ENCODE data around the gene DNAJC17. TPM values are rescaled to one million over a fixed set of nuclear protein-coding genes. Genes with fewer than 3 reads are reported as not detected.

Gene DNAJC17
- total and polyA plus RNA-seq, 2 of the 13 experiments (the other 11 are each of a cell fraction or from before 2014, with no cell fraction given) = 22.2 to 26.5 TPM

DNA sequence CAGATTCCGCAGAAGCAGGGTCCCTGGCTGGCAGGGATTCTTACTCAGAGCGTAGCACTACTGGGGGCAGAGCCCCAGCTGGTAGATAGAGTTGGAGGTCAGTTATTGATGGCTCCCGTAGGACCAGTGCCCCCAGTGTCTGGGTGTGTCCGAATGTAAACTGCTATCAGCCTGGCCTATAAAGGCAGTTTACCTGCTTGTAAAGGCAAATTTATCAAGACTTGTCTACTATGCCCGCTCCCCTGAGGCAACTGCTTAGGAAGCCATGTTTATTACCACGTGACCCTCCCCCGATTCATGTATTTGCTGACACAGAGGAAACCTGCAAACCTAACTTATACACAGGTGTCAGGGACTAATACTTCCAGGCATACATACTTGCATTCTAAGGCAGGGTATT is 21.8 kb upstream of the DNAJC17 start:
- FAIRE-seq (no peak), ATAC-seq (peak; percentile 44; the same call in 1 of the 3 replicates), DNase-seq (ENCODE audit: low spot score) (no peak)
- H3K4me2 ChIP-seq (ENCODE audit: low read depth, low read length) = peak overlapping the region; percentile 73
- ChIA-PET POLR2A (no interaction called here), CTCF (ENCODE audit: low intra/inter-chr PET ratio, low total read pairs) (no interaction called here)
- peaks cover 60% of the 10 kb centered on the region for H3K4me1 ChIP-seq (ENCODE audit: insufficient read depth, low read length)
- no peaks in the 10 kb centered on the region for H3K27me3 ChIP-seq (ENCODE audit: control insufficient read depth in 1 of 2, insufficient read depth in 2 of 2, low read length in 2 of 2)
- H3K36me3 ChIP-seq (replicated peaks in 1 of 2; ENCODE audit: control insufficient read depth in 1 of 2, insufficient read depth in 2 of 2, low read length in 2 of 2) = no peaks in the 10 kb centered on the region
- H4K20me1 ChIP-seq (ENCODE audit: insufficient read depth, low read length) = no peaks in the 10 kb centered on the region
- in situ Hi-C loops (cut with HindIII; ENCODE audit: extremely low pct_ligation_motif_present, low pct_unique_long_range_greater_than_20kb) (no loop called here), intact Hi-C loops (cut with micrococcal nuclease; ENCODE audit: unreplicated experiment) (no loop called here)
- peak overlapping the region; percentile 44 to 55 (median 51); a peak in 5 of 6 replicates for H3K4me3 ChIP-seq (replicated peaks in 1 of 3; ENCODE audit: insufficient read depth in 1 of 3, low read depth in 2 of 3, low read length in 3 of 3)
- peak overlapping the region; percentile 43 for H3K9ac ChIP-seq (ENCODE audit: insufficient read depth, low read depth, low read length)
- H3K79me2 ChIP-seq (ENCODE audit: insufficient read depth, low read length) = no peaks in the 10 kb centered on the region
- no peak overlapping the region for H3K27ac ChIP-seq (ENCODE audit: extremely low read length, insufficient read depth, low read length)
- WGBS (ENCODE audit: low lambda C conversion rate) = 37% methylated on average over 6 of the region's 7 CpGs
- no TSS peak for BruUV-seq (replicated peaks)
- H3K9me3 ChIP-seq (ENCODE audit: low read length) = no peaks in the 10 kb centered on the region
- peak overlapping the region; percentile 86 for H2AFZ ChIP-seq (ENCODE audit: low read length)
- TF ChIP-seq ZNF768 (CRISPR knock-in tag; IDR thresholded peaks at IDR 0.05) (no peak), SALL1 (CRISPR knock-in tag; IDR thresholded peaks at IDR 0.05) (no peak), MAFK (conservative IDR thresholded peaks at IDR 0.05 in 1 of 2, IDR thresholded peaks at IDR 0.05 in 1 of 2; ENCODE audit: low read length in 2 of 2) (peak; percentile 90 to 94), SOX13 (IDR thresholded peaks at IDR 0.05) (no peak), SOX13 (CRISPR knock-in tag; conservative IDR thresholded peaks at IDR 0.05 in 1 of 2, IDR thresholded peaks at IDR 0.05 in 1 of 2) (no peak), SIX4 (CRISPR knock-in tag; IDR thresholded peaks at IDR 0.05) (no peak), ZNF598 (CRISPR knock-in tag; IDR thresholded peaks at IDR 0.05; ENCODE audit: borderline replicate concordance) (no peak), POLR2G (IDR thresholded peaks at IDR 0.05; ENCODE audit: low read depth, low read length) (0 out of 2 replicates have a peak, but pooled peaks have one; percentile 39), HNF4A (CRISPR knock-in tag; IDR thresholded peaks at IDR 0.05) (no peak), ZNF567 (CRISPR knock-in tag; IDR thresholded peaks at IDR 0.05; ENCODE audit: borderline replicate concordance) (no peak)
- TF ChIP-seq, protein P1, sequence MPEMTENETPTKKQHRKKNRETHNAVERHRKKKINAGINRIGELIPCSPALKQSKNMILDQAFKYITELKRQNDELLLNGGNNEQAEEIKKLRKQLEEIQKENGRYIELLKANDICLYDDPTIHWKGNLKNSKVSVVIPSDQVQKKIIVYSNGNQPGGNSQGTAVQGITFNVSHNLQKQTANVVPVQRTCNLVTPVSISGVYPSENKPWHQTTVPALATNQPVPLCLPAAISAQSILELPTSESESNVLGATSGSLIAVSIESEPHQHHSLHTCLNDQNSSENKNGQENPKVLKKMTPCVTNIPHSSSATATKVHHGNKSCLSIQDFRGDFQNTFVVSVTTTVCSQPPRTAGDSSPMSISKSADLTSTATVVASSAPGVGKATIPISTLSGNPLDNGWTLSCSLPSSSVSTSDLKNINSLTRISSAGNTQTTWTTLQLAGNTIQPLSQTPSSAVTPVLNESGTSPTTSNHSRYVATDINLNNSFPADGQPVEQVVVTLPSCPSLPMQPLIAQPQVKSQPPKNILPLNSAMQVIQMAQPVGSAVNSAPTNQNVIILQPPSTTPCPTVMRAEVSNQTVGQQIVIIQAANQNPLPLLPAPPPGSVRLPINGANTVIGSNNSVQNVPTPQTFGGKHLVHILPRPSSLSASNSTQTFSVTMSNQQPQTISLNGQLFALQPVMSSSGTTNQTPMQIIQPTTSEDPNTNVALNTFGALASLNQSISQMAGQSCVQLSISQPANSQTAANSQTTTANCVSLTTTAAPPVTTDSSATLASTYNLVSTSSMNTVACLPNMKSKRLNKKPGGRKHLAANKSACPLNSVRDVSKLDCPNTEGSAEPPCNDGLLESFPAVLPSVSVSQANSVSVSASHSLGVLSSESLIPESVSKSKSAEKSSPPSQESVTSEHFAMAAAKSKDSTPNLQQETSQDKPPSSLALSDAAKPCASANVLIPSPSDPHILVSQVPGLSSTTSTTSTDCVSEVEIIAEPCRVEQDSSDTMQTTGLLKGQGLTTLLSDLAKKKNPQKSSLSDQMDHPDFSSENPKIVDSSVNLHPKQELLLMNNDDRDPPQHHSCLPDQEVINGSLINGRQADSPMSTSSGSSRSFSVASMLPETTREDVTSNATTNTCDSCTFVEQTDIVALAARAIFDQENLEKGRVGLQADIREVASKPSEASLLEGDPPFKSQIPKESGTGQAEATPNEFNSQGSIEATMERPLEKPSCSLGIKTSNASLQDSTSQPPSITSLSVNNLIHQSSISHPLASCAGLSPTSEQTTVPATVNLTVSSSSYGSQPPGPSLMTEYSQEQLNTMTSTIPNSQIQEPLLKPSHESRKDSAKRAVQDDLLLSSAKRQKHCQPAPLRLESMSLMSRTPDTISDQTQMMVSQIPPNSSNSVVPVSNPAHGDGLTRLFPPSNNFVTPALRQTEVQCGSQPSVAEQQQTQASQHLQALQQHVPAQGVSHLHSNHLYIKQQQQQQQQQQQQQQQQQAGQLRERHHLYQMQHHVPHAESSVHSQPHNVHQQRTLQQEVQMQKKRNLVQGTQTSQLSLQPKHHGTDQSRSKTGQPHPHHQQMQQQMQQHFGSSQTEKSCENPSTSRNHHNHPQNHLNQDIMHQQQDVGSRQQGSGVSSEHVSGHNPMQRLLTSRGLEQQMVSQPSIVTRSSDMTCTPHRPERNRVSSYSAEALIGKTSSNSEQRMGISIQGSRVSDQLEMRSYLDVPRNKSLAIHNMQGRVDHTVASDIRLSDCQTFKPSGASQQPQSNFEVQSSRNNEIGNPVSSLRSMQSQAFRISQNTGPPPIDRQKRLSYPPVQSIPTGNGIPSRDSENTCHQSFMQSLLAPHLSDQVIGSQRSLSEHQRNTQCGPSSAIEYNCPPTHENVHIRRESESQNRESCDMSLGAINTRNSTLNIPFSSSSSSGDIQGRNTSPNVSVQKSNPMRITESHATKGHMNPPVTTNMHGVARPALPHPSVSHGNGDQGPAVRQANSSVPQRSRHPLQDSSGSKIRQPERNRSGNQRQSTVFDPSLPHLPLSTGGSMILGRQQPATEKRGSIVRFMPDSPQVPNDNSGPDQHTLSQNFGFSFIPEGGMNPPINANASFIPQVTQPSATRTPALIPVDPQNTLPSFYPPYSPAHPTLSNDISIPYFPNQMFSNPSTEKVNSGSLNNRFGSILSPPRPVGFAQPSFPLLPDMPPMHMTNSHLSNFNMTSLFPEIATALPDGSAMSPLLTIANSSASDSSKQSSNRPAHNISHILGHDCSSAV (CRISPR knock-in tag; IDR thresholded peaks at IDR 0.05; ENCODE audit: borderline replicate concordance) = no peak
- TF ChIP-seq, protein P2, sequence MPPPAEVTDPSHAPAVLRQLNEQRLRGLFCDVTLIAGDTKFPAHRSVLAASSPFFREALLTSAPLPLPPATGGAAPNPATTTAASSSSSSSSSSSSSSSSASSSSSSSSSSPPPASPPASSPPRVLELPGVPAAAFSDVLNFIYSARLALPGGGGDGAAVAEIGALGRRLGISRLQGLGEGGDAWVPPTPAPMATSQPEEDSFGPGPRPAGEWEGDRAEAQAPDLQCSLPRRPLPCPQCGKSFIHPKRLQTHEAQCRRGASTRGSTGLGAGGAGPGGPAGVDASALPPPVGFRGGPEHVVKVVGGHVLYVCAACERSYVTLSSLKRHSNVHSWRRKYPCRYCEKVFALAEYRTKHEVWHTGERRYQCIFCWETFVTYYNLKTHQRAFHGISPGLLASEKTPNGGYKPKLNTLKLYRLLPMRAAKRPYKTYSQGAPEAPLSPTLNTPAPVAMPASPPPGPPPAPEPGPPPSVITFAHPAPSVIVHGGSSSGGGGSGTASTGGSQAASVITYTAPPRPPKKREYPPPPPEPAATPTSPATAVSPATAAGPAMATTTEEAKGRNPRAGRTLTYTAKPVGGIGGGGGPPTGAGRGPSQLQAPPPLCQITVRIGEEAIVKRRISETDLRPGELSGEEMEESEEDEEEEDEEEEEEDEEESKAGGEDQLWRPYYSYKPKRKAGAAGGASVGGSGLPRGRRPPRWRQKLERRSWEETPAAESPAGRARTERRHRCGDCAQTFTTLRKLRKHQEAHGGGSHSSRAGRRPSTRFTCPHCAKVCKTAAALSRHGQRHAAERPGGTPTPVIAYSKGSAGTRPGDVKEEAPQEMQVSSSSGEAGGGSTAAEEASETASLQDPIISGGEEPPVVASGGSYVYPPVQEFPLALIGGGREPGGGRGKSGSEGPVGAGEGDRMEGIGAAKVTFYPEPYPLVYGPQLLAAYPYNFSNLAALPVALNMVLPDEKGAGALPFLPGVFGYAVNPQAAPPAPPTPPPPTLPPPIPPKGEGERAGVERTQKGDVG (CRISPR knock-in tag; IDR thresholded peaks at IDR 0.05; ENCODE audit: borderline replicate concordance) = no peak

Data from HepG2 (cell line).